HepG2 (cell line): ENCODE measurements around the gene PSD. TPM values are rescaled to one million over a fixed set of nuclear protein-coding genes. Genes with fewer than 3 reads are reported as not detected.

Experiments used
- BCL6 ChIP-seq: IDR thresholded peaks from 2 replicates; pipeline ENCODE4 v1.6.1; 2016; ENCODE audit warnings: missing genetic modification reagents, missing compliant biosample characterization
- CREM ChIP-seq, 2 experiments: sonication (generic) in 1 of 2; formaldehyde crosslinking in 1 of 2; IDR thresholded peaks; 2 replicates each; pipeline versions ENCODE4 v1.4.0 to v1.6.1; 2016 to 2020; ENCODE audit warnings: antibody characterized with exemption in 1 of 2, mild to moderate bottlenecking in 1 of 2, missing genetic modification reagents in 1 of 2
- ELF3 ChIP-seq: IDR thresholded peaks from 2 replicates; pipeline ENCODE4 v1.6.1; 2016; ENCODE audit warnings: missing genetic modification reagents, missing compliant biosample characterization
- GATAD2A ChIP-seq: IDR thresholded peaks from 2 replicates; pipeline ENCODE4 v1.6.1; 2016
- HDAC2 ChIP-seq: sonication (generic); formaldehyde crosslinking; IDR thresholded peaks from 2 replicates; pipeline ENCODE4 v1.4.0; 2020; ENCODE audit warnings: missing genetic modification reagents
- HOXA5 ChIP-seq: sonication (generic); formaldehyde crosslinking; IDR thresholded peaks from 2 replicates; pipeline ENCODE4 v1.4.0; 2020; ENCODE audit warnings: missing genetic modification reagents
- MTA1 ChIP-seq: sonication (generic); formaldehyde crosslinking; IDR thresholded peaks from 2 replicates; pipeline ENCODE4 v1.4.0; 2020; ENCODE audit warnings: missing genetic modification reagents, mild to moderate bottlenecking, borderline replicate concordance
- NFYB ChIP-seq: sonication (generic); formaldehyde crosslinking; IDR thresholded peaks from 2 replicates; pipeline ENCODE4 v1.4.0; 2020; ENCODE audit warnings: missing genetic modification reagents
- SMAD9 ChIP-seq: sonication (generic); formaldehyde crosslinking; IDR thresholded peaks from 2 replicates; pipeline ENCODE4 v1.5.1; 2020; ENCODE audit warnings: mild to moderate bottlenecking, missing genetic modification reagents
- THYN1 ChIP-seq: sonication (generic); formaldehyde crosslinking; IDR thresholded peaks from 2 replicates; pipeline ENCODE4 v1.8.1; 2023; ENCODE audit warnings: low read depth, mild to moderate bottlenecking, moderate library complexity, missing genetic modification reagents, borderline replicate concordance
- ZNF598 ChIP-seq: sonication (generic); formaldehyde crosslinking; IDR thresholded peaks from 2 replicates; pipeline ENCODE4 v1.5.1; 2020; ENCODE audit warnings: mild to moderate bottlenecking, missing genetic modification reagents, borderline replicate concordance
- ZNF614 ChIP-seq: IDR thresholded peaks from 2 replicates; pipeline ENCODE4 v1.6.1; 2018; ENCODE audit warnings: missing biosample characterization, missing genetic modification reagents, inconsistent platforms, borderline replicate concordance
- ZNF839 ChIP-seq: sonication (generic); formaldehyde crosslinking; IDR thresholded peaks from 2 replicates; pipeline ENCODE4 v1.4.0; 2020; ENCODE audit warnings: missing genetic modification reagents, mild to moderate bottlenecking, borderline replicate concordance
- ZSCAN22 ChIP-seq: sonication (generic); formaldehyde crosslinking; IDR thresholded peaks from 2 replicates; pipeline ENCODE4 v1.4.0; 2020; ENCODE audit warnings: mild to moderate bottlenecking, missing genetic modification reagents
- polyA plus RNA-seq, 8 experiments: library from polyadenylated mRNA; depleted of rRNA in 3 of 8; stranded (reverse) in 7 of 8; unstranded in 1 of 8; fragments of >200 nt; fragmentation: Illumina TruSeq in 4 of 8; extraction: Trizol in 4 of 8; gene quantifications; 2 replicates each; pipeline versions ENCODE4 v1.2.1 to v1.2.3, GENCODE V29; 2011 to 2016; ENCODE audit warnings: low read depth in 4 of 8, missing spikeins in 1 of 8, mixed read lengths in 1 of 8; ENCODE audit not compliant: insufficient read depth in 1 of 8
- total RNA-seq, 5 experiments: library from RNA; depleted of rRNA; stranded (reverse); fragments of >200 nt; fragmentation: Illumina TruSeq; extraction: Trizol; gene quantifications; 2 replicates each; pipeline ENCODE4 v1.2.3, GENCODE V29; 2016; ENCODE audit warnings: low read depth in 1 of 5
- TF ChIP-seq, protein P1 (sequence below): sonication (generic); formaldehyde crosslinking; IDR thresholded peaks from 2 replicates; pipeline ENCODE4 v1.4.0; 2020; ENCODE audit warnings: missing genetic modification reagents
- TF ChIP-seq, protein P2 (sequence below): sonication (generic); formaldehyde crosslinking; IDR thresholded peaks from 2 replicates; pipeline ENCODE4 v1.5.0; 2020; ENCODE audit warnings: missing genetic modification reagents, mild to moderate bottlenecking, borderline replicate concordance
- TF ChIP-seq, protein P3 (sequence below): sonication (generic); formaldehyde crosslinking; IDR thresholded peaks from 2 replicates; pipeline ENCODE4 v1.5.1; 2020; ENCODE audit warnings: missing genetic modification reagents, mild to moderate bottlenecking, borderline replicate concordance
- TF ChIP-seq, protein P4 (sequence below): sonication (generic); formaldehyde crosslinking; IDR thresholded peaks from 2 replicates; pipeline ENCODE4 v1.4.0; 2020; ENCODE audit warnings: missing genetic modification reagents, mild to moderate bottlenecking, borderline replicate concordance
- TF ChIP-seq, protein P5 (sequence below): IDR thresholded peaks from 2 replicates; pipeline ENCODE4 v1.6.1; 2018; ENCODE audit warnings: missing genetic modification reagents, mild to moderate bottlenecking, missing compliant biosample characterization

The PSD gene
- total and polyA plus RNA-seq, 2 of the 13 experiments (the other 11 are each of a cell fraction or from before 2014, with no cell fraction given), result 0.35 to 0.58 TPM

DNA sequence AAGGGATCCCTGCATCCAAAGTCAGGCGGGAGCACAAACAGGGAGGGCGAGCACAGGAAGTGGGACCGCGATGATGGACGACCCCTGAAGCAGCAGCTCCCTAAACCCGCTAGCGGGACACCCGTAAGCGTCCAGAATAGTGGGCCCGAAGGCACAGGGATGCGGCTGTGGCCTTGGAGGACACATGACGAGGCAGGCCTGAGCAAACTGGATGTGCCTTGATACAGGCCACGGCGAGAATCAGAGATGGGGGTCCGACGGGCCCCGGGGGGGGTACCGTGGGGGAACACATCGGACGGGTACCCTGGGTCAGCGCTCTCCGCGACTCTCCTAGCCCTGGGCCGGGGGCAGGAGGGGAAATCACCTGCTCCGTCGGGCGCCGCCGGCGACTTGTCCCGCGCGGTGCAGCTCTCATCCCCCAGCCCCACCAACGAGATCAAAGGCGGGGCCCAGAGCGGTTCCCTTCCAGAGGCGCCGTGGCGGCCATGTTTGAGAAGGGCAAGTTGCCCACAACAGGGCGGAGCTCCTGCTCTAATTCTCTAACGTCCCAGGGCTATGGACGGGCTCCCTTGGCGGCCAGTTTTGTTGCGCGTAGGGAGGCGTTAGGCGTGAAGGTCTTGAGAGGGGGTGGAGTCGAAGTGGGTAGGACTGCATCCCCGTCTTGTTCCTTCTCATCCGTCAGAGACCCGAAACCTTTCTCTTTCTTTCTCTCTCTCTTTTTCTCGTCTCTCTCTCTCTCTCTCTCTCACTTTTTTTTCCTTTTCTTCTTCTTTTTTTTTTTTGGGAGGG, 13.8 kb upstream of the PSD start, which contains the start of gene CUEDC2 (continued):
- peak; percentile 21; the same call in 1 of the 2 replicates for TF ChIP-seq SMAD9 (CRISPR knock-in tag)
- TF ChIP-seq ELF3 (CRISPR knock-in tag), result peak; percentile 50; the same call in 1 of the 2 replicates
- TF ChIP-seq, protein P1, sequence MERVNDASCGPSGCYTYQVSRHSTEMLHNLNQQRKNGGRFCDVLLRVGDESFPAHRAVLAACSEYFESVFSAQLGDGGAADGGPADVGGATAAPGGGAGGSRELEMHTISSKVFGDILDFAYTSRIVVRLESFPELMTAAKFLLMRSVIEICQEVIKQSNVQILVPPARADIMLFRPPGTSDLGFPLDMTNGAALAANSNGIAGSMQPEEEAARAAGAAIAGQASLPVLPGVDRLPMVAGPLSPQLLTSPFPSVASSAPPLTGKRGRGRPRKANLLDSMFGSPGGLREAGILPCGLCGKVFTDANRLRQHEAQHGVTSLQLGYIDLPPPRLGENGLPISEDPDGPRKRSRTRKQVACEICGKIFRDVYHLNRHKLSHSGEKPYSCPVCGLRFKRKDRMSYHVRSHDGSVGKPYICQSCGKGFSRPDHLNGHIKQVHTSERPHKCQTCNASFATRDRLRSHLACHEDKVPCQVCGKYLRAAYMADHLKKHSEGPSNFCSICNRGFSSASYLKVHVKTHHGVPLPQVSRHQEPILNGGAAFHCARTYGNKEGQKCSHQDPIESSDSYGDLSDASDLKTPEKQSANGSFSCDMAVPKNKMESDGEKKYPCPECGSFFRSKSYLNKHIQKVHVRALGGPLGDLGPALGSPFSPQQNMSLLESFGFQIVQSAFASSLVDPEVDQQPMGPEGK (CRISPR knock-in tag), result peak; percentile 85
- TF ChIP-seq BCL6 (CRISPR knock-in tag), result no peak
- TF ChIP-seq ZNF614, result peak; percentile 56; the same call in 1 of the 2 replicates
- TF ChIP-seq, protein P2, sequence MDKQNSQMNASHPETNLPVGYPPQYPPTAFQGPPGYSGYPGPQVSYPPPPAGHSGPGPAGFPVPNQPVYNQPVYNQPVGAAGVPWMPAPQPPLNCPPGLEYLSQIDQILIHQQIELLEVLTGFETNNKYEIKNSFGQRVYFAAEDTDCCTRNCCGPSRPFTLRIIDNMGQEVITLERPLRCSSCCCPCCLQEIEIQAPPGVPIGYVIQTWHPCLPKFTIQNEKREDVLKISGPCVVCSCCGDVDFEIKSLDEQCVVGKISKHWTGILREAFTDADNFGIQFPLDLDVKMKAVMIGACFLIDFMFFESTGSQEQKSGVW (CRISPR knock-in tag), result no peak
- peak; percentile 73 for TF ChIP-seq GATAD2A (CRISPR knock-in tag)
- TF ChIP-seq, protein P3, sequence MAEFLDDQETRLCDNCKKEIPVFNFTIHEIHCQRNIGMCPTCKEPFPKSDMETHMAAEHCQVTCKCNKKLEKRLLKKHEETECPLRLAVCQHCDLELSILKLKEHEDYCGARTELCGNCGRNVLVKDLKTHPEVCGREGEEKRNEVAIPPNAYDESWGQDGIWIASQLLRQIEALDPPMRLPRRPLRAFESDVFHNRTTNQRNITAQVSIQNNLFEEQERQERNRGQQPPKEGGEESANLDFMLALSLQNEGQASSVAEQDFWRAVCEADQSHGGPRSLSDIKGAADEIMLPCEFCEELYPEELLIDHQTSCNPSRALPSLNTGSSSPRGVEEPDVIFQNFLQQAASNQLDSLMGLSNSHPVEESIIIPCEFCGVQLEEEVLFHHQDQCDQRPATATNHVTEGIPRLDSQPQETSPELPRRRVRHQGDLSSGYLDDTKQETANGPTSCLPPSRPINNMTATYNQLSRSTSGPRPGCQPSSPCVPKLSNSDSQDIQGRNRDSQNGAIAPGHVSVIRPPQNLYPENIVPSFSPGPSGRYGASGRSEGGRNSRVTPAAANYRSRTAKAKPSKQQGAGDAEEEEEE (CRISPR knock-in tag), result no peak
- TF ChIP-seq ZNF598 (CRISPR knock-in tag), result peak; percentile 75
- TF ChIP-seq HDAC2 (CRISPR knock-in tag), result peak; percentile 65
- TF ChIP-seq CREM (IDR thresholded peaks at IDR 0.05), result peak; percentile 88
- TF ChIP-seq CREM (CRISPR knock-in tag; IDR thresholded peaks at IDR 0.05), result no peak
- TF ChIP-seq NFYB (CRISPR knock-in tag), result 0 out of 2 replicates have a peak, but pooled peaks have one; percentile 35
- no peak for TF ChIP-seq ZNF839
- TF ChIP-seq ZSCAN22 (CRISPR knock-in tag), result no peak
- TF ChIP-seq, protein P4, sequence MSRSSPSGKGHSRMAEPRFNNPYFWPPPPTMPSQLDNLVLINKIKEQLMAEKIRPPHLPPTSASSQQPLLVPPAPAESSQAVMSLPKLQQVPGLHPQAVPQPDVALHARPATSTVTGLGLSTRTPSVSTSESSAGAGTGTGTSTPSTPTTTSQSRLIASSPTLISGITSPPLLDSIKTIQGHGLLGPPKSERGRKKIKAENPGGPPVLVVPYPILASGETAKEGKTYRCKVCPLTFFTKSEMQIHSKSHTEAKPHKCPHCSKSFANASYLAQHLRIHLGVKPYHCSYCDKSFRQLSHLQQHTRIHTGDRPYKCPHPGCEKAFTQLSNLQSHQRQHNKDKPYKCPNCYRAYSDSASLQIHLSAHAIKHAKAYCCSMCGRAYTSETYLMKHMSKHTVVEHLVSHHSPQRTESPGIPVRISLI (CRISPR knock-in tag), result peak; percentile 50
- TF ChIP-seq MTA1, result peak; percentile 37; the same call in 1 of the 2 replicates
- no peak for TF ChIP-seq THYN1 (CRISPR knock-in tag)
- TF ChIP-seq, protein P5, sequence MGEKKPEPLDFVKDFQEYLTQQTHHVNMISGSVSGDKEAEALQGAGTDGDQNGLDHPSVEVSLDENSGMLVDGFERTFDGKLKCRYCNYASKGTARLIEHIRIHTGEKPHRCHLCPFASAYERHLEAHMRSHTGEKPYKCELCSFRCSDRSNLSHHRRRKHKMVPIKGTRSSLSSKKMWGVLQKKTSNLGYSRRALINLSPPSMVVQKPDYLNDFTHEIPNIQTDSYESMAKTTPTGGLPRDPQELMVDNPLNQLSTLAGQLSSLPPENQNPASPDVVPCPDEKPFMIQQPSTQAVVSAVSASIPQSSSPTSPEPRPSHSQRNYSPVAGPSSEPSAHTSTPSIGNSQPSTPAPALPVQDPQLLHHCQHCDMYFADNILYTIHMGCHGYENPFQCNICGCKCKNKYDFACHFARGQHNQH (CRISPR knock-in tag), result peak; percentile 91
- TF ChIP-seq HOXA5 (CRISPR knock-in tag), result no peak
